Umbilical cord (tissue), 2 donors: ENCODE measurements around the gene POU2AF1. TPM values are rescaled to one million over a fixed set of nuclear protein-coding genes. Genes with fewer than 3 reads are reported as not detected.

Experiments
- DNase-seq: peaks from one replicate; pipeline ENCODE4 v3.0.0-alpha.2; 2015; ENCODE audit warnings: low spot score
- total RNA-seq: library from RNA; depleted of rRNA; stranded (reverse); fragments of >200 nt; gene quantifications from one replicate; pipeline ENCODE4 v1.2.3, GENCODE V29; 2014; ENCODE audit warnings: low replicate concordance; ENCODE audit not compliant: insufficient read depth

POU2AF1 gene
- total RNA-seq, 1 donor from 2014 or later, result 0.48 TPM

GRCh38 chr11:111347002-111347722 lies 31.9 kb downstream of the POU2AF1 start:
- DNase-seq, result peak; percentile 22

- DNase-seq, result peak; percentile 98
These were observed 35.0 kb downstream of the POU2AF1 start for GRCh38 chr11:111344032-111344431.

GRCh38 chr11:111342329-111342728 lies 36.7 kb downstream of the POU2AF1 start:
- no peak for DNase-seq

GRCh38 chr11:111339758-111340388 lies 39.2 kb downstream of the POU2AF1 start:
- no peak for DNase-seq

- DNase-seq, result peak; percentile 76
These were observed 42.4 kb downstream of the POU2AF1 start for GRCh38 chr11:111336582-111337256.

- DNase-seq, result no peak
These were observed 43.0 kb downstream of the POU2AF1 start for GRCh38 chr11:111336062-111336461.

GRCh38 chr11:111335549-111335948 lies 43.5 kb downstream of the POU2AF1 start:
- no peak for DNase-seq

GRCh38 chr11:111334532-111335502 lies 44.3 kb downstream of the POU2AF1 start:
- DNase-seq, result no peak

GRCh38 chr11:111331711-111332479 lies 47.2 kb downstream of the POU2AF1 start:
- no peak for DNase-seq

GRCh38 chr11:111330234-111330893 lies 48.7 kb downstream of the POU2AF1 start:
- DNase-seq, result no peak

GRCh38 chr11:111329306-111330204 lies 49.5 kb downstream of the POU2AF1 start:
- no peak for DNase-seq

- no peak for DNase-seq
These were observed 51.0 kb downstream of the POU2AF1 start for GRCh38 chr11:111327908-111328624.

- no peak for DNase-seq
These were observed 52.3 kb downstream of the POU2AF1 start for GRCh38 chr11:111326824-111327223.

- DNase-seq, result no peak
These were observed 53.8 kb downstream of the POU2AF1 start for GRCh38 chr11:111325259-111325658.

- peak; percentile 49 for DNase-seq
These were observed 54.8 kb downstream of the POU2AF1 start for GRCh38 chr11:111324277-111324720.

- no peak for DNase-seq
These were observed 56.5 kb downstream of the POU2AF1 start for GRCh38 chr11:111322534-111322933.

- no peak for DNase-seq
These were observed 58.1 kb downstream of the POU2AF1 start for GRCh38 chr11:111320728-111321568.
